Neural crest cell (in vitro differentiated cells): ENCODE data around the gene LMCD1. TPM values are rescaled to one million over a fixed set of nuclear protein-coding genes. Genes with fewer than 3 reads are reported as not detected.

Experiments used
- DNase-seq: peaks from one replicate; pipeline ENCODE4 v3.0.0; 2021; ENCODE audit warnings: low read depth, mixed read lengths, low spot score
- H3K27ac Mint-ChIP-seq: one replicate; pipeline ENCODE4 v1.8.0; 2021; ENCODE audit warnings: mild to moderate bottlenecking, mixed read lengths; ENCODE audit not compliant: unreplicated experiment
- H3K27me3 Mint-ChIP-seq: 2 replicates; pipeline ENCODE4 v1.8.0; 2021; ENCODE audit warnings: low read depth, mild to moderate bottlenecking, mixed read lengths
- H3K36me3 Mint-ChIP-seq: 2 replicates; pipeline ENCODE4 v1.8.0; 2021; ENCODE audit warnings: low read depth, mild to moderate bottlenecking, mixed read lengths
- H3K4me1 Mint-ChIP-seq: 2 replicates; pipeline ENCODE4 v1.8.0; 2021; ENCODE audit warnings: mixed read lengths
- H3K4me3 Mint-ChIP-seq: one replicate; pipeline ENCODE4 v1.8.0; 2021; ENCODE audit warnings: mild to moderate bottlenecking, mixed read lengths
- H3K9me3 Mint-ChIP-seq: 2 replicates; pipeline ENCODE4 v1.8.0; 2021; ENCODE audit warnings: mixed read lengths
- total RNA-seq: library from RNA; stranded (reverse); gene quantifications from 2 replicates; pipeline ENCODE4 v1.2.1, GENCODE V29; 2021
- TF ChIP-seq, protein P1 (sequence below): fragments of 200-600 bp; sonication (generic); conservative IDR thresholded peaks from 2 replicates; pipeline ENCODE4 v1.5.0; 2021; ENCODE audit warnings: antibody characterized with exemption, mild to moderate bottlenecking

Gene LMCD1
- total RNA-seq, 1 donor from 2014 or later, result 28.4 TPM

DNA sequence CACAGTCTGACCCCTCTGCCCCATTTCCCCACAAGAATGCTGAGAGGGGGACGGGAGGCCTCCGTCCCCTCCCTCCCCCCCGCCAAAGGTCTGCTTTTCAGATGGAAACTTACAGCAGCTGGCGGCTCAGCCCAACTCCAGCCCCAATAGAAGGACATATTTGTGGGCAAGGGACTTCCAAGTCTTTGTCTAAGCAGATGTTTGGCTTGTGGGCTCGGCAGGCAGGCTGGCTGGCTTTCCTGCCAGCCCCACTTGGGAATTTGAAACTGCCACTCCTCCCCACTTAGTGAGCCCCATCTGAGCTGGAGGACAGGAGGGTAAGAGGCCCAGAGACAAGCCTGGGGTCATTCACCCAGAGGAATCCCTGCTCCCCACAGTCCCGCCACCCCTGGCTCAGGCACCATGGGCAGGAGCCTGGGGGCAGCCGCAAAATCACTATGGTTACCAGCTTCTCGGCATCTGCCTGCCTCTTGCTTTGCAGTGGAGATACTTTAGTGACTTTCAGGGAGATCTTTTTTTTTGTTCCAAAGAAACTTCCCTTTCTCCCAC is 53.6 kb downstream of the LMCD1 start:
- Mint-ChIP-seq H3K9me3 (no peaks in the 10 kb centered on the region), H3K4me1 (peaks cover 23% of the 10 kb centered on the region), H3K27ac (peak overlapping the region; percentile 86), H3K4me3 (peak overlapping the region; percentile 3), H3K36me3 (peaks cover 27% of the 10 kb centered on the region), H3K27me3 (no peaks in the 10 kb centered on the region)
- DNase-seq, result peak; percentile 23
- TF ChIP-seq, protein P1, sequence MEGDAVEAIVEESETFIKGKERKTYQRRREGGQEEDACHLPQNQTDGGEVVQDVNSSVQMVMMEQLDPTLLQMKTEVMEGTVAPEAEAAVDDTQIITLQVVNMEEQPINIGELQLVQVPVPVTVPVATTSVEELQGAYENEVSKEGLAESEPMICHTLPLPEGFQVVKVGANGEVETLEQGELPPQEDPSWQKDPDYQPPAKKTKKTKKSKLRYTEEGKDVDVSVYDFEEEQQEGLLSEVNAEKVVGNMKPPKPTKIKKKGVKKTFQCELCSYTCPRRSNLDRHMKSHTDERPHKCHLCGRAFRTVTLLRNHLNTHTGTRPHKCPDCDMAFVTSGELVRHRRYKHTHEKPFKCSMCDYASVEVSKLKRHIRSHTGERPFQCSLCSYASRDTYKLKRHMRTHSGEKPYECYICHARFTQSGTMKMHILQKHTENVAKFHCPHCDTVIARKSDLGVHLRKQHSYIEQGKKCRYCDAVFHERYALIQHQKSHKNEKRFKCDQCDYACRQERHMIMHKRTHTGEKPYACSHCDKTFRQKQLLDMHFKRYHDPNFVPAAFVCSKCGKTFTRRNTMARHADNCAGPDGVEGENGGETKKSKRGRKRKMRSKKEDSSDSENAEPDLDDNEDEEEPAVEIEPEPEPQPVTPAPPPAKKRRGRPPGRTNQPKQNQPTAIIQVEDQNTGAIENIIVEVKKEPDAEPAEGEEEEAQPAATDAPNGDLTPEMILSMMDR, result no peak

DNA sequence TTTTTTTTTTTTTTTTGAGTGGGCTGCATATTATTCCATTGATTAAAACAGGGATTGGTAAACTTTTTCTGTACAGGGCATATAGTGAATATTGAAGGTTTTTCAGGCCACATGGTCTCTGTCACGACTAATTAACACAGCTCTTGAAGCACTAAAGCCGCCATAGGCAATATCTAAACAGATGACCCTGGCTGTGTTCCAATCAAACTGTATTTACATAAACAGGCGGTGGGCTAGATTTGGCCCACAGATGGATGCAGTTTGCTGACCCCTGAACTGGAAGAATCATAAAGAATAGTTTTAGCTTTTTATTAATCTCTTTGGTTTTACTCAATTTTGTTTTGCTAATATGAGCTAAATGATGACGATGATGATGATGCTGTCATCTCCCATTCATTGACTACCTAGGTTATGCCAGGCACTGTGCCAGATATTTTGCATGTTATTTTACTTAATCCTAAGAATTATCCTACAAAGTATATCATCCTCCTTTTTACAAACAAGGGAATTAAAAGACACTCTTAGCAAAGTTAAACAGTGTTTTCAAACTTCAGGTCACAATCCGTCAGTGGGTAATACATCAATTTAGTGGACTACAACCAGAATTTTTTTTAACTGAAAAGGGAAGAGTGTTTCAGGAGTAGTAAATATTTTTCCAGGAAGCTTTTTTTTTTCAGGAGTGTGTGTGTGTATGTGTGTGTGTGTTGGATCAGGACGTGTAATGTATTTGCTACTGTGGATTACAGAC is 54.3 kb downstream of the LMCD1 start:
- H3K4me1 Mint-ChIP-seq, result peaks cover 17% of the 10 kb centered on the region

DNA sequence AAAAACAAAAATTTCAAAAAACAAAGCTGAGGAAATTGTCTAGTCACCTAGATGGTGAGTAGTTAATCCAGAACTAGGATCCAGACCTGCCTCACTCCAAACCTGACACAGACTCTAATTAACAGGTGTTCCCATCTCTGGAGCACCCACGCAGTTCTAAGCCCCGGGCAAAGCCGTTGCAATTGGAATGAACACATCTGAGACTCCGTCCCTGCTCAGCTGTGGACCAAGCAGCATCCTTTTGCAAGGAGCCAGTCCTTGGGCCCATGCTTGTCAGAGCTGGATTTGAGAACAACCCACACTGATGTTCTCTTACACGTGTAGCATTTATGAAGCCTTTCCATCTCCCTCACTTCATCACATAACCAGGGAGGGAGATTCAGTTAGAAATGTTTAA is 54.8 kb downstream of the LMCD1 start:
- TF ChIP-seq, protein P1, result no peak
- Mint-ChIP-seq H3K36me3 (peaks cover 22% of the 10 kb centered on the region), H3K4me1 (peaks cover 17% of the 10 kb centered on the region), H3K27ac (no peak overlapping the region), H3K27me3 (no peaks in the 10 kb centered on the region), H3K4me3 (no peak overlapping the region), H3K9me3 (no peaks in the 10 kb centered on the region)
- DNase-seq, result no peak

More for the DNA sequence above, 54.3 kb downstream of the LMCD1 start:
- TF ChIP-seq, protein P1, result no peak
- Mint-ChIP-seq H3K27me3 (no peaks in the 10 kb centered on the region), H3K9me3 (no peaks in the 10 kb centered on the region), H3K27ac (no peak overlapping the region), H3K36me3 (peaks cover 22% of the 10 kb centered on the region), H3K4me3 (no peak overlapping the region)
- no peak for DNase-seq

DNA sequence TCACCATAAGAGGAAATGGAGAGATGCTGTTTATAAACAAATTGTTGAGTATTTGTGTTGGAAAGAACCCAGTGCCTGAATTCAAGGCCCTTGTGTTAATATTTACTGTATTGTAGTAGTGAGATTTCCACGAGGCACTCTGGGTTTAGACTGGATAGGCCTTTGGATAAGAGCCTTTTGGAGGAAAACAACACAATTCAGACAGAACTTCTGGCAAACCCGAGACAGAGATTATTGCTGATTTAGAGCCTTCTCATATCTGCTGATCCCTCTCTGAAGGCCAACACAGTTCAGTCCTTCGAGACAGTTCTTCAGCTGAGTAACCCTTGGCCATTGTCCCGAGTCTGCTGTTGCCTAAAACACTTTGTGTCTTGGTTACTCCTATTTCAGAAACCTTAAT is 55.7 kb downstream of the LMCD1 start:
- peaks cover 17% of the 10 kb centered on the region for H3K4me1 Mint-ChIP-seq
- no peak for DNase-seq
- H3K9me3 Mint-ChIP-seq, result no peaks in the 10 kb centered on the region
- peaks cover 22% of the 10 kb centered on the region for H3K36me3 Mint-ChIP-seq
- no peak overlapping the region for H3K27ac Mint-ChIP-seq
- no peak overlapping the region for H3K4me3 Mint-ChIP-seq
- TF ChIP-seq, protein P1, result no peak
- H3K27me3 Mint-ChIP-seq, result no peaks in the 10 kb centered on the region

DNA sequence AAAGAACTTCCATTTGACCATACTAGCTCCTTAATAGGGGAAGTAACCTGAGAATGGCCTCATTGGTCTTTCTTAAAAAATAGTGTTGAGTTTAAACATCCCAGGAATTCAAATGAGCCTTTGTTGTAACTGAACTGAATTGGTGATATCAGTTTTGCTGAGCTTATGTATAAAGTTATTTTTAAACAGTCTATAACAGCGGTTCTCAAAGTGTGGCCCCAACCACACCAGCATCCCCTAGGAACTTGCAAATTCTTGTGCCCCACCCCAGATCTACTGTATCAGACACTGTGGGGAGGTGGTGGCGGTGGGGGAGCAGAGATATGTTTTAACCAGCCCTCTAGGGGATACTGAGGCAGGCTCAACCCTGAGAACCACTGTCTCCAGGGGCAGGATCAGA is 57.0 kb downstream of the LMCD1 start:
- Mint-ChIP-seq H3K4me3 (no peak overlapping the region), H3K27me3 (no peaks in the 10 kb centered on the region), H3K9me3 (no peaks in the 10 kb centered on the region), H3K27ac (no peak overlapping the region), H3K4me1 (peaks cover 25% of the 10 kb centered on the region), H3K36me3 (peaks cover 26% of the 10 kb centered on the region)
- no peak for DNase-seq
- TF ChIP-seq, protein P1, result no peak
